Measurements from ENCODE around the gene CXCL10. TPM values are rescaled to one million over a fixed set of nuclear protein-coding genes. Genes with fewer than 3 reads are reported as not detected.

Gene CXCL10
- total and polyA plus RNA-seq, 4 donors = 1.8 to 7.8 (median 2.6) TPM; not detected in 1

- H3K9me3 ChIP-seq (ENCODE audit: control insufficient read depth, low read length) = no peaks in the 10 kb centered on the region
- ATAC-seq (ENCODE audit: low FRiP score) = no peak
- intact Hi-C loops (cut with DNase I) = no loop called here
- no peaks in the 10 kb centered on the region for H3K36me3 ChIP-seq (ENCODE audit: control insufficient read depth in 1 of 2, insufficient read depth in 2 of 2, low read length in 1 of 2)
- no peak for DNase-seq
- H3K27ac ChIP-seq (ENCODE audit: low read depth in 1 of 2, low read length in 2 of 2) = no peak overlapping the region
- H3K4me1 ChIP-seq (ENCODE audit: control insufficient read depth in 1 of 2, insufficient read depth in 2 of 2, low read length in 2 of 2) = no peaks in the 10 kb centered on the region
- no peaks in the 10 kb centered on the region for H3K27me3 ChIP-seq (ENCODE audit: control insufficient read depth in 1 of 2, insufficient read depth in 2 of 2, low read length in 1 of 2)
- 89 to 90% methylated on average over 2 of the region's 2 CpGs for WGBS, 2 donors
- H3K4me3 ChIP-seq (ENCODE audit: low read length in 2 of 2) = no peak overlapping the region
Observed at GRCh38 chr4:76016393-76016792, 6.9 kb downstream of the CXCL10 start.

- no peak overlapping the region for H3K27ac ChIP-seq (ENCODE audit: low read depth in 1 of 2, low read length in 2 of 2)
- intact Hi-C loops (cut with DNase I) = no loop called here
- ATAC-seq (ENCODE audit: low FRiP score) = no peak
- DNase-seq = no peak
- WGBS, 2 donors = 19 to 26% methylated on average over 1 of the region's 1 CpG
- H3K36me3 ChIP-seq (ENCODE audit: control insufficient read depth in 1 of 2, insufficient read depth in 2 of 2, low read length in 1 of 2) = no peaks in the 10 kb centered on the region
- H3K4me3 ChIP-seq (ENCODE audit: low read length in 2 of 2) = no peak overlapping the region
- no peaks in the 10 kb centered on the region for H3K4me1 ChIP-seq (ENCODE audit: control insufficient read depth in 1 of 2, insufficient read depth in 2 of 2, low read length in 2 of 2)
- H3K27me3 ChIP-seq (ENCODE audit: control insufficient read depth in 1 of 2, insufficient read depth in 2 of 2, low read length in 1 of 2) = no peaks in the 10 kb centered on the region
- H3K9me3 ChIP-seq (ENCODE audit: control insufficient read depth, low read length) = no peaks in the 10 kb centered on the region
Observed at GRCh38 chr4:76013540-76013939, 9.8 kb downstream of the CXCL10 start.

- WGBS, 2 donors = 29 to 40% methylated on average over 1 of the region's 1 CpG
- Histone ChIP-seq H3K9me3 (ENCODE audit: control insufficient read depth, low read length) (no peaks in the 10 kb centered on the region), H3K4me3 (ENCODE audit: low read length in 2 of 2) (no peak overlapping the region), H3K4me1 (ENCODE audit: control insufficient read depth in 1 of 2, insufficient read depth in 2 of 2, low read length in 2 of 2) (no peaks in the 10 kb centered on the region), H3K36me3 (ENCODE audit: control insufficient read depth in 1 of 2, insufficient read depth in 2 of 2, low read length in 1 of 2) (no peaks in the 10 kb centered on the region), H3K27ac (ENCODE audit: low read depth in 1 of 2, low read length in 2 of 2) (no peak overlapping the region), H3K27me3 (ENCODE audit: control insufficient read depth in 1 of 2, insufficient read depth in 2 of 2, low read length in 1 of 2) (no peaks in the 10 kb centered on the region)
- DNase-seq (no peak), ATAC-seq (ENCODE audit: low FRiP score) (no peak)
- intact Hi-C loops (cut with DNase I) = no loop called here
Observed at GRCh38 chr4:76012388-76012801, 10.9 kb downstream of the CXCL10 start.

GRCh38 chr4:76011700-76012387 lies 11.5 kb downstream of the CXCL10 start:
- intact Hi-C loops (cut with DNase I) = no loop called here
- Histone ChIP-seq H3K27ac (ENCODE audit: low read depth in 1 of 2, low read length in 2 of 2) (no peak overlapping the region), H3K9me3 (ENCODE audit: control insufficient read depth, low read length) (no peaks in the 10 kb centered on the region), H3K27me3 (ENCODE audit: control insufficient read depth in 1 of 2, insufficient read depth in 2 of 2, low read length in 1 of 2) (no peaks in the 10 kb centered on the region), H3K4me3 (ENCODE audit: low read length in 2 of 2) (no peak overlapping the region), H3K36me3 (ENCODE audit: control insufficient read depth in 1 of 2, insufficient read depth in 2 of 2, low read length in 1 of 2) (no peaks in the 10 kb centered on the region), H3K4me1 (ENCODE audit: control insufficient read depth in 1 of 2, insufficient read depth in 2 of 2, low read length in 2 of 2) (no peaks in the 10 kb centered on the region)
- DNase-seq (peak in 1 of 2 donors; percentile 54), ATAC-seq (ENCODE audit: low FRiP score) (peak; percentile 46)
- 38 to 39% methylated on average over 13 of the region's 13 CpGs for WGBS, 2 donors

- Histone ChIP-seq H3K9me3 (ENCODE audit: control insufficient read depth, low read length) (no peaks in the 10 kb centered on the region), H3K27me3 (ENCODE audit: control insufficient read depth in 1 of 2, insufficient read depth in 2 of 2, low read length in 1 of 2) (no peaks in the 10 kb centered on the region), H3K36me3 (ENCODE audit: control insufficient read depth in 1 of 2, insufficient read depth in 2 of 2, low read length in 1 of 2) (no peaks in the 10 kb centered on the region), H3K4me3 (ENCODE audit: low read length in 2 of 2) (no peak overlapping the region), H3K4me1 (ENCODE audit: control insufficient read depth in 1 of 2, insufficient read depth in 2 of 2, low read length in 2 of 2) (no peaks in the 10 kb centered on the region), H3K27ac (ENCODE audit: low read depth in 1 of 2, low read length in 2 of 2) (no peak overlapping the region)
- 96 to 97% methylated on average over 31 of the region's 31 CpGs for WGBS, 2 donors
- ATAC-seq (ENCODE audit: low FRiP score) = no peak
- intact Hi-C loops (cut with DNase I) = no loop called here
- no peak for DNase-seq
Observed at GRCh38 chr4:76011018-76011670, 12.2 kb downstream of the CXCL10 start.

- DNase-seq (no peak), ATAC-seq (ENCODE audit: low FRiP score) (no peak)
- 95 to 96% methylated on average over 13 of the region's 13 CpGs for WGBS, 2 donors
- Histone ChIP-seq H3K27me3 (ENCODE audit: control insufficient read depth in 1 of 2, insufficient read depth in 2 of 2, low read length in 1 of 2) (no peaks in the 10 kb centered on the region), H3K36me3 (ENCODE audit: control insufficient read depth in 1 of 2, insufficient read depth in 2 of 2, low read length in 1 of 2) (no peaks in the 10 kb centered on the region), H3K4me1 (ENCODE audit: control insufficient read depth in 1 of 2, insufficient read depth in 2 of 2, low read length in 2 of 2) (no peaks in the 10 kb centered on the region), H3K27ac (ENCODE audit: low read depth in 1 of 2, low read length in 2 of 2) (no peak overlapping the region), H3K4me3 (ENCODE audit: low read length in 2 of 2) (no peak overlapping the region), H3K9me3 (ENCODE audit: control insufficient read depth, low read length) (no peaks in the 10 kb centered on the region)
- intact Hi-C loops (cut with DNase I) = no loop called here
Observed at GRCh38 chr4:76010576-76010975, 12.7 kb downstream of the CXCL10 start.

GRCh38 chr4:76009311-76009710 lies 14.0 kb downstream of the CXCL10 start:
- H3K4me3 ChIP-seq (ENCODE audit: low read length in 2 of 2) = no peak overlapping the region
- WGBS, 2 donors = 86 to 87% methylated on average over 5 of the region's 5 CpGs
- H3K27me3 ChIP-seq (ENCODE audit: control insufficient read depth in 1 of 2, insufficient read depth in 2 of 2, low read length in 1 of 2) = no peaks in the 10 kb centered on the region
- no peak overlapping the region for H3K27ac ChIP-seq (ENCODE audit: low read depth in 1 of 2, low read length in 2 of 2)
- DNase-seq = no peak
- no peaks in the 10 kb centered on the region for H3K4me1 ChIP-seq (ENCODE audit: control insufficient read depth in 1 of 2, insufficient read depth in 2 of 2, low read length in 2 of 2)
- intact Hi-C loops (cut with DNase I) = no loop called here
- no peaks in the 10 kb centered on the region for H3K36me3 ChIP-seq (ENCODE audit: control insufficient read depth in 1 of 2, insufficient read depth in 2 of 2, low read length in 1 of 2)
- ATAC-seq (ENCODE audit: low FRiP score) = no peak
- H3K9me3 ChIP-seq (ENCODE audit: control insufficient read depth, low read length) = no peaks in the 10 kb centered on the region

GRCh38 chr4:76007089-76007862 lies 16.0 kb downstream of the CXCL10 start, which contains the start of gene CXCL9:
CXCL9 (minus strand) TSS chr4:76007509; CDS start chr4:76007449, 60 bp downstream.
- Histone ChIP-seq H3K27me3 (ENCODE audit: control insufficient read depth in 1 of 2, insufficient read depth in 2 of 2, low read length in 1 of 2) (peaks cover 0 to 4% of the 10 kb centered on the region in 2 donors), H3K4me3 (ENCODE audit: low read length in 2 of 2) (no peak within 1 kb of the TSS), H3K9me3 (ENCODE audit: control insufficient read depth, low read length) (no peaks in the 10 kb centered on the region), H3K36me3 (ENCODE audit: control insufficient read depth in 1 of 2, insufficient read depth in 2 of 2, low read length in 1 of 2) (no peaks in the 10 kb centered on the region), H3K27ac (ENCODE audit: low read depth in 1 of 2, low read length in 2 of 2) (no peak within 1 kb of the TSS), H3K4me1 (ENCODE audit: control insufficient read depth in 1 of 2, insufficient read depth in 2 of 2, low read length in 2 of 2) (no peaks in the 10 kb centered on the region)
- WGBS, 2 donors = 65 to 74% methylated on average over 1 of the region's 1 CpG
- intact Hi-C loops (cut with DNase I) = no loop called here
- ATAC-seq (ENCODE audit: low FRiP score) (no peak), DNase-seq (no peak)
